Measurements from ENCODE around the gene FHDC1.

- no peak for TF ChIP-seq CTCF (IDR thresholded peaks at IDR 0.05)
- TF ChIP-seq POLR2A (IDR thresholded peaks at IDR 0.05) = no peak
Observed at GRCh38 chr4:152892974-152893373, 43.1 kb upstream of the FHDC1 start.

Measured in esophagus squamous epithelium (tissue), 4 donors.